Amniotic stem cell (primary cell): ENCODE data around the gene ARHGEF40.
"Not testable (repeated sequence)": the region's sequence is repeated elsewhere in the genome, so short reads cannot be mapped to it uniquely, and the experiment has no call there.

ENCODE experiments used
- DNase-seq: peaks from one replicate; lab custom pipeline; 2025; lab: John Stamatoyannopoulos, UW

The ARHGEF40 gene

DNA sequence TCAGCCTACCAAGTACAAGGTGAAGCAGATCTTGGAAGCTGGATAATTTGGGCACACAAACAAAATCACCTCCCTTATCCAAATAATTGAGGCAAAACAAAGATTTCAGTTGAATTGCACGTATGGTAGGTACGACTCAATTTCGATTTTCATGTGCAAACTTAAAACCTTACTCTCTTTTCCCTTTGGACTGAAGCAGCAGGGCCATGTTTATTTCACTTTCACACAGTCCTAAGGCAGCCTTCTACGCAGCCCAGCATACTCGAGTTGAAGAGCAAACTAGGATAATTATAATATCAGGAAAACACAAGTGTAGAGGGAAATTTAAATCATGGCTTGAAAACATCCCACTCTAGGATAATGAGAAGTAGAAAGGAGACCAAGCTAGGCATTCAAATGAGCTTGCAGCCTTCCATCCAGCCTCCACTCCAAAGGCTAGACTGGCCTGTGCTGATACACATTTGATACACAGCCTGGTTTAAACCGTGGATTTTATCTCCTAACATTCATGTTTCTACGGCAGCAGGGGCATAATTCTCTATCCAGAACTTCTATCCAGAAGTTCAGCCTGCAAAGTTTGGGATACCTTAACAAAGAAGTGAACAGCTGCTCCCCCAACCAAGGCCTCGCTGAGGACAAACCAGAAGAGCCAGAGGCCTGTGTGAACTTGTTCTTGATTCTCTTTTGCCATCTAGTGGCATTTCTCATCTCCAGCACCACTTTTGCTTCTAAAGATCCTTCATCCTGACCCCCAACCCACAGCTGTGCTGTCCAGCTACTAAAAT lies 30.3 kb upstream of the ARHGEF40 start:
- peak; percentile 40 for DNase-seq

DNA sequence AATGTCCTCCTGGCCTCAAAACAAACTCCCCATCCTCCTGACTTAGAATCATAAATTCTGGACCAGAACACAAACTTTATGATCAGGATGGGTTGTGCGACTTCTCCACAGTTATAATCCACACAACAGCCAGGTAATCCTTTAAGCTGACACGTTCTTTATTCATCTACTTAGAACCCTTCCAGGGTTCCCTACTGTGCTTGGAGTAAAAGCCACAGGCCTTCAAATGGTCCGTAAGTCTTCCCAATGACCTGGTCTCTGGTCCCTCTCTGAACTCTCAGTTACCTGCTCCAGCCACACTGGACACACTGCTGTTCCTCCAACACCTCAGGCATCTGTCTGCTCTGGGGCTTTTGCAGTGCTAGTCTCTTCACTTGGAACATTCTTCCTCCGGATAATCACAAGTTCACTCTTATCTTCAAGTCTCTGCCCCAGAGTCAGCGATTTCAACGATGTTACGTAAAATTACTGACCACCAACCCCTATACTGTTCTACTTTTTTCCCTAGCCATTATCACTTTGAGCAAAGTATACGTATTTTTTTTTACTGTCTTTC lies 29.7 kb upstream of the ARHGEF40 start:
- no peak for DNase-seq

DNA sequence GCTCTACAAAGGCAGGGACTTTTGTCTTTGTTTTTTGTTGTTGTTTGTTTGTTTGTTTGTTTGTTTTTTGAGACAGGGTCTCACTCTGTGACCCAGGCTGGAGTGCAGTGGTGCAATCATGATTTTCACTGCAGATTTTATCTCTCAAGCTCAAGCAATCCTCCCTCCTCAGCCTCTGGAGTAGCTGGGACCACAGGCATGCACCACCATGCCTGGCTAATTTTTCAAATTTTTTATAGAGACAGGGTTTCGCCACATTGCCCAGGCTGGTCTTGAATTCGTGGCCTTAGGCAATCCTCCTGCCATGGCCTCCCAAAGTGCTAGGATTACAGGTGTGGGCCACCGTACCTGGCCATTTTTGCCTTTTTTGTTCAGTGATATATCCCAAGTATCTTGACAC lies 29.2 kb upstream of the ARHGEF40 start:
- DNase-seq: not testable (repeated sequence)

DNA sequence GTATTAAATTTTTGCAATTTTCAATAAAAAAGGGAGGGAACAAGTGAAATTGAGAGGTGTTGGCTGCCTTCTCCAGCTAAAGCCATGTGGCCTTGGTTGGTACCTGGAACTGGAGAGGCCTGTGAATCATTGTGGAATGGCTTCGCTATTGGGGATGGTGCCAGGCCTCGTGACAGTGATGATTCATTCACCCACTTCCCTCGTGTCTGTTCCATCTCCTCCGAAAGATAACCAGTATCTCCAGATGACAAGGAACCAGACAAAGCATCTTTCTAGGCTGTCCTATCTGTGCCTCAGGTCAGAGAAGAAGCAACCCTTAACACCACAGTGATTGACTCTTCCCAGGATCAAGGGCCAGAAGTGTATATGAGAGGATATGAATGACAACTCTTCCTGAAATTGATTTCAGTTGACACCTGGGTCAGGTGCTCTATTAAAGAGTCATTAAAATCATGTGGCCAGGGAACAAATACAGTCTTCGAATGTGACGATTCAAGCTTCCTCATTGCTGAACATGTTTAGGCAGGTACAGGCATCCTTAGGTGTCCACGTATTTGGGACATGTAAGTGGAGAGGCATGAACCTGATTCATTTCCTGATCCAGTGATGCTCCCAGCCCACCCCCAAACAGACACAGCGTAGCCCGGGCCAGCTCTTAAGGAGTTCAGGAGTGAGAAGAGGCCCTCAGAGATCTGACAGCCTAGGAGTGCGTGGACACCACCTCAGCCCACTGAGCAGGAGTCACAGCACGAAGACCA lies 28.2 kb upstream of the ARHGEF40 start, which contains the start of gene RNASE7:
Gene RNASE7 (plus strand): TSS at position 687 of the 758 bp plus-strand sequence. CDS start 631 bp downstream, outside the sequence.
- no peak for DNase-seq

- no peak for DNase-seq
These were observed 27.2 kb upstream of the ARHGEF40 start for GRCh38 chr14:21042918-21043317.

DNA sequence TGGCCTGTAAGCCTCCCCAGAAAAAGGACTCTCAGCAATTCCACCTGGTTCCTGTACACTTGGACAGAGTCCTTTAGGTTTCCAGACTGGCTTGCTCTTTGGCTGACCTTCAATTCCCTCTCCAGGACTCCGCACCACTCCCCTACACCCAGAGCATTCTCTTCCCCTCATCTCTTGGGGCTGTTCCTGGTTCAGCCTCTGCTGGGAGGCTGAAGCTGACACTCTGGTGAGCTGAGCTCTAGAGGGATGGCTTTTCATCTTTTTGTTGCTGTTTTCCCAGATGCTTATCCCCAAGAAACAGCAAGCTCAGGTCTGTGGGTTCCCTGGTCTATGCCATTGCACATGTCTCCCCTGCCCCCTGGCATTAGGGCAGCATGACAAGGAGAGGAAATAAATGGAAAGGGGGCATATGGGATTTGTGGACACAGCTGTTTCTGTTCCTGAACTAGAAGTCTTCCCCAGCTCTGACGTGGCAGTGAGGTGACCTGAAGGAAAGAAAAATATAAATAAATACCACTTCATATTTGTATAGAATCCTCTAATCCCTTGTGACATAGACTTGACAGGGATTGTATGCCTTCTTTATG lies 26.6 kb upstream of the ARHGEF40 start:
- DNase-seq: no peak

DNA sequence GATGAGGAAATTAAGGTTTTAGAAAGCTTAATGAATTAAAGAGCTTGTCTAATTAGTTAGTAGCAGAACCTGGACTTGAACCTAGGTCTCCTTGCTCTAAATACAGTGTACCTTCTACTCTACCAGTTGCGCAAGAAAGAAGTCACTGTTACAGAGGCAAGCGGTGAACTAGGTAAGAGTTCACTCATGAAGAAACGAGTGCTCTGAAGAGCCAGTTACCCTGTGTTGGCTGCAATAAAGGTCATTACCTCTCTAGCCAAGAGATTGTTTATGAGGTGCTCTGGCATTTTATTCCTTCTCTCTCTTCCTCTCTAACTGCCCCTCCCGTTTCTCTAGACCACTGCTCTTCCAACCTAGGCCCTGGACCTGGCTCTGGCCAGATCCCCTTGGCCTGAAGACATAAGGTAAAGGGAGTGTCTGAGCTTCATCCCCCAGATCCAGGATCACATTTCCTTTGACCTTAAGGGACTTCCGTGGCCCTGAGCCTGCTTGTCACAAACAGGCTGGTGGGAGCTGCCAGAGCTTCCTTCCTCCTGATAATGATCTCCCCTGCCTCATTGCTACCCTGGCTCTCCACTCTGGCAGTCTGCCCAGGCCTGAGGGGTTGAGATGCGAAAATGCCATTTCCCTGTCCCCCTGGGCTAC lies 26.0 kb upstream of the ARHGEF40 start:
- no peak for DNase-seq

DNA sequence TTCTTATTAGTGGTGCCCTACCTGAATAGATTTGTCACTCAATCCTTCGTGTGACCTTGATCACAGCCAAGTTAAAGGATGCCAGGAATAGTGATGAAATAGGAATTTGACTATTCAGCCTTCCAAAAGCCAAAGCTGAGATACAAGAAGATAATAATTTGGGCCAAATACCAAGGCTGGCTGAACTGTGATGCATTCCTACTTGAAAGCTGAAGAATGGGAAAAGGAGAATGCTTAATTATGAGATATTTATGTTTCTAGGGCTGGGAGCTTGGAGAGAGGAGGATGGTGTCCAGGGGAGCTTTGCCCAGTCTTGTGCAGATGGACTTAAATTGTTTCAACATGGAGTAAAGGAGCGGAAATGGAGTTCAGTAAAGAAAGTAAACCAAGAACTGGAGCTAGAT lies 22.7 kb upstream of the ARHGEF40 start:
- DNase-seq: no peak

DNA sequence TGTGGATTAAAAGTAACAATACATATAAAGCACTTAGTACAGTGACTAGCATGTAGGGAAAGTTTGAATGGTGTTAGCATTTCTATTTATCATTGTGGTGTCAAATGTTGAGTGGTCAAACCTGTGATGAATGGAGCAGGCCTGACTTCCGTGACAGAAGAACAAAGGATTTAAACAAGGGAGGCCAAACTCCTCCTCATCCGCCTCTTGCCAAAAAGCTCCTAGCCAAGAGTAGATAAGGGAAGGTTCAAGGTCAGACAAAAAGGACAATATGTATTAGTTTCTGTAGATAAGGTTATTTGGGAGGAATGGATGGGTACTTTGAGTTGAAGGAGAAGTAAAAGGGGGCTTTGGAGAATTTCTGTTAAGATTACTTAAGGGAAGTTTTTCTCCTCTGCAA lies 21.5 kb upstream of the ARHGEF40 start:
- no peak for DNase-seq

DNA sequence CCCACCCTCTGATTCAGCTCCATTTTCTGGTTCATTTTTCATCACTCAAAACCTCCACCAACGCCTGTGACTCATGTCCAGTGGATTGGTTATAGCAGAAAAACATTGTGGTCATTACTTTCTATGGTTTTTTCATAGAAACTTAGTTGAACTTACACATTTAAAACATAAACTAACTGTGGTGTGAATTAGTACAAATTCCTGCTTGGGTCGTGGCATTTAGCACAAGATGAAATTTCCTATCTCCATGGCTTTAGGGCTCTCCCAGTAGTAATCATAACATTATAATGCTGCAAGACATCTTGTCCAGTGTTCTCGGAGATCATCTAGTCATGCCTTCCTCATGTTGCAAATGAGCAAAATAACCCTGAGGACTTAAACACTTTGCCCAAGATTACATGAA lies 20.8 kb upstream of the ARHGEF40 start:
- no peak for DNase-seq

GRCh38 chr14:21050597-21050996 lies 19.5 kb upstream of the ARHGEF40 start:
- DNase-seq: no peak

- no peak for DNase-seq
These were observed 16.7 kb upstream of the ARHGEF40 start for GRCh38 chr14:21053184-21054122.

- DNase-seq: no peak
These were observed 15.9 kb upstream of the ARHGEF40 start for GRCh38 chr14:21054123-21054767.

GRCh38 chr14:21054768-21055145 lies 15.3 kb upstream of the ARHGEF40 start:
- no peak for DNase-seq

DNA sequence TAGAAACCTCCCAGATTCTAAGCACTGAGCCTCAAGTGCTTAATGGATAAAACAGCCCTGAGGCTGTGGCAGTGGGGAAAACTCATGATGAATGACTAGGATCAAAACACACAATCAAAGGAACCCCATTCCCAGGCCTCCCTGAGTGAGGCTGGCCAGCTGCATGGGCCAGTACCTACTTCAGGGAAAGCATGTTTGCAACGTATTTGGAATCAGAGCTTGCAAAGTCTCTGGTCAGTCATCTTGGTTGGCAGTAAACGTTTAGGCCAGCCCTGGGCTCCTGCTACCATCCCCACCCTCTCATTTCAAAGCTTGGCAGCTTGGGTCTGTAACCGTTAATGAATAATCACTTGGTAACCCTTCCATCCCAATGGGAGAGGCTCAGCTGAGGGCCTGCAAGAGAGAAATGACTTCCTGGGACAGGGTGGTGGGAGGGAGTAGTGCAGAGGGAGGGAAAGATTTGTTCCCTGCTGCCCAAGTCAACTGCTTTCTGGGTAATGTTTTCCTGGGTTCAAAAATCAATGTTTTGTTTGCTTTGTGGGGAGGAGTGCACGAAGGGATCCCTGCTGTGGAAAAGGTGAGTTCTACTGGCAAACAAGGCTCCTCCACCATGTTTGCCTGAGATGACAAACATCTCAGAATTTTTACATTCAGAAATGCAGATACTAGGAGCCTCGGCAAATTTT lies 14.5 kb upstream of the ARHGEF40 start:
- no peak for DNase-seq

GRCh38 chr14:21056520-21057163 lies 13.5 kb upstream of the ARHGEF40 start:
- no peak for DNase-seq

- no peak for DNase-seq
These were observed 12.1 kb upstream of the ARHGEF40 start, which contains the start of gene RNASE8 for GRCh38 chr14:21057803-21058675. Gene RNASE8, plus strand, starts transcription at chr14:21057822. Its CDS starts 71 bp downstream, at chr14:21057893.

DNA sequence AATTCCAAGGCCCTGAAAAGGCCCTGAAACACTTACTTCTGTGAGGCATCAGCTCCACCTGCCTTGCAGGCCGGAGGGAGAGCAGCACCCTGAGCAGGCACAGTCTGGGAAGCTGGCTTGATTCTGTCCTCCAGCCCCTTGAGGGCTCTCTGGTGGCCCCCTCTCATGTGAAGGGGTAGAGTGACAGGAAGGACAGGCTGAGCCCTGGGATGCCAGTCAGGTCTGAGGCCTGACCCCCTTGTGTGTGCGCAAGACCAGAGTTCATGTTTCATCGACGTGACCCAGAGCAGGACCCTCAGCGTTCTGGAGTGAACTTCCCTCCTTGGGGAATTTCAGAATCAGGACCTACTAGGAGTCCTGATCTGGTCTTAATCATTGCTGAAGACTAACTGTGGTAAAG lies 11.2 kb upstream of the ARHGEF40 start:
- no peak for DNase-seq
